Measurements from ENCODE around the gene CA11. TPM values are rescaled to one million over a fixed set of nuclear protein-coding genes. Genes with fewer than 3 reads are reported as not detected.
"Not testable (repeated sequence)": the region's sequence is repeated elsewhere in the genome, so short reads cannot be mapped to it uniquely, and the experiment has no call there.

Gene CA11
- total RNA-seq, 2 donors from 2014 or later, result 3.0 to 4.6 TPM

- no peak for TF ChIP-seq CTCF (IDR thresholded peaks at IDR 0.05)
- H3K27ac ChIP-seq, result peak overlapping the region; percentile 41 to 98
- peaks cover 44 to 76% of the 10 kb centered on the region in 2 donors for H3K4me1 ChIP-seq (ENCODE audit: control insufficient read depth in 1 of 2, low read depth in 2 of 2)
- H3K36me3 ChIP-seq, result no peaks in the 10 kb centered on the region
- DNase-seq (ENCODE audit: low spot score), result no peak
- no peaks in the 10 kb centered on the region for H3K9me3 ChIP-seq
- peak overlapping the region; percentile 90 for H3K4me3 ChIP-seq
- no peak for ATAC-seq (ENCODE audit: insufficient number of reproducible peaks, low FRiP score, low read depth)
- H3K27me3 ChIP-seq (replicated peaks; ENCODE audit: insufficient read depth), result no peaks in the 10 kb centered on the region
Observed at GRCh38 chr19:48634036-48634342, 12.0 kb downstream of the CA11 start.

- Histone ChIP-seq H3K27me3 (replicated peaks; ENCODE audit: insufficient read depth) (no peaks in the 10 kb centered on the region), H3K9me3 (no peaks in the 10 kb centered on the region), H3K36me3 (no peaks in the 10 kb centered on the region), H3K4me3 (peak overlapping the region; percentile 90), H3K4me1 (ENCODE audit: control insufficient read depth in 1 of 2, low read depth in 2 of 2) (peaks cover 40 to 70% of the 10 kb centered on the region in 2 donors), H3K27ac (peak overlapping the region; percentile 44 to 98)
- TF ChIP-seq CTCF (IDR thresholded peaks at IDR 0.05), result no peak
- ATAC-seq (ENCODE audit: insufficient number of reproducible peaks, low FRiP score, low read depth), result no peak
- DNase-seq (ENCODE audit: low spot score), result no peak
Observed at GRCh38 chr19:48633148-48634035, 12.6 kb downstream of the CA11 start.

- Histone ChIP-seq H3K4me3 (no peak overlapping the region), H3K4me1 (ENCODE audit: control insufficient read depth in 1 of 2, low read depth in 2 of 2) (peaks cover 39 to 69% of the 10 kb centered on the region in 2 donors), H3K9me3 (no peaks in the 10 kb centered on the region), H3K36me3 (no peaks in the 10 kb centered on the region), H3K27me3 (replicated peaks; ENCODE audit: insufficient read depth) (no peaks in the 10 kb centered on the region), H3K27ac (peak overlapping the region; percentile 18 to 44)
- ATAC-seq (ENCODE audit: insufficient number of reproducible peaks, low FRiP score, low read depth) (no peak), DNase-seq (ENCODE audit: low spot score) (no peak)
- no peak for TF ChIP-seq CTCF (IDR thresholded peaks at IDR 0.05)
Observed at GRCh38 chr19:48632692-48633147, 13.3 kb downstream of the CA11 start.

- not testable (repeated sequence) for ATAC-seq (ENCODE audit: insufficient number of reproducible peaks, low FRiP score, low read depth); H3K4me3 ChIP-seq; H3K9me3 ChIP-seq; H3K36me3 ChIP-seq; DNase-seq (ENCODE audit: low spot score); H3K27me3 ChIP-seq (replicated peaks; ENCODE audit: insufficient read depth)
- Histone ChIP-seq H3K4me1 (ENCODE audit: control insufficient read depth in 1 of 2, low read depth in 2 of 2) (peaks cover 39 to 69% of the 10 kb centered on the region in 2 donors), H3K27ac (peak overlapping the region in 1 of 2 donors; percentile 44)
Observed at GRCh38 chr19:48632286-48632685, 13.7 kb downstream of the CA11 start.

- Histone ChIP-seq H3K27me3 (replicated peaks; ENCODE audit: insufficient read depth) (no peaks in the 10 kb centered on the region), H3K27ac (peak overlapping the region; percentile 74 to 86), H3K4me3 (peak overlapping the region; percentile 60), H3K36me3 (no peaks in the 10 kb centered on the region), H3K4me1 (ENCODE audit: control insufficient read depth in 1 of 2, low read depth in 2 of 2) (peaks cover 37 to 62% of the 10 kb centered on the region in 2 donors), H3K9me3 (no peaks in the 10 kb centered on the region)
- ATAC-seq (ENCODE audit: insufficient number of reproducible peaks, low FRiP score, low read depth), result no peak
- no peak for DNase-seq (ENCODE audit: low spot score)
- no peak for TF ChIP-seq CTCF (IDR thresholded peaks at IDR 0.05)
Observed at GRCh38 chr19:48631225-48631624, 14.8 kb downstream of the CA11 start.

Data from thoracic aorta (tissue), 2 donors.